ENCODE measurements around the gene MRGPRD.
"Not testable (repeated sequence)": the region's sequence is repeated elsewhere in the genome, so short reads cannot be mapped to it uniquely, and the experiment has no call there.

Gene MRGPRD

GRCh38 chr11:68990995-68991780, 10.4 kb upstream of the MRGPRD start:
- no peak for DNase-seq

GRCh38 chr11:68989936-68990606, 9.3 kb upstream of the MRGPRD start:
- no peak for DNase-seq

GRCh38 chr11:68988491-68988890, 7.7 kb upstream of the MRGPRD start:
- no peak for DNase-seq

GRCh38 chr11:68987211-68987610, 6.4 kb upstream of the MRGPRD start:
- no peak for DNase-seq

GRCh38 chr11:68983801-68984200, 3.0 kb upstream of the MRGPRD start:
- no peak for DNase-seq

GRCh38 chr11:68982134-68982533, 1.3 kb upstream of the MRGPRD start:
- no peak for DNase-seq

GRCh38 chr11:68979931-68980775, 633 bp downstream of the MRGPRD start:
- no peak for DNase-seq

- no peak for DNase-seq
Observed at GRCh38 chr11:68978931-68979594, 1.7 kb downstream of the MRGPRD start.

GRCh38 chr11:68978626-68978930, 2.2 kb downstream of the MRGPRD start:
- DNase-seq, result no peak

GRCh38 chr11:68977781-68978625, 2.8 kb downstream of the MRGPRD start:
- no peak for DNase-seq

- DNase-seq, result no peak
Observed at GRCh38 chr11:68976563-68976962, 4.2 kb downstream of the MRGPRD start.

- no peak for DNase-seq
Observed at GRCh38 chr11:68976095-68976494, 4.7 kb downstream of the MRGPRD start.

- DNase-seq, result no peak
Observed at GRCh38 chr11:68974421-68975194, 6.2 kb downstream of the MRGPRD start.

- not testable (repeated sequence) for DNase-seq
Observed at GRCh38 chr11:68973706-68974105, 7.1 kb downstream of the MRGPRD start.

- DNase-seq, result no peak
Observed at GRCh38 chr11:68973219-68973618, 7.6 kb downstream of the MRGPRD start.

- DNase-seq, result no peak
Observed at GRCh38 chr11:68970921-68971636, 9.7 kb downstream of the MRGPRD start.

- DNase-seq, result no peak
Observed at GRCh38 chr11:68969386-68969785, 11.4 kb downstream of the MRGPRD start.

GRCh38 chr11:68968306-68969250, 12.2 kb downstream of the MRGPRD start:
- no peak for DNase-seq
